GM21825 (cell line): Measurements from ENCODE around the gene VPS13D.
"Not testable (repeated sequence)": the region's sequence is repeated elsewhere in the genome, so short reads cannot be mapped to it uniquely, and the experiment has no call there.

ENCODE experiments used
- ATAC-seq: cut with Tn5 transposase; IDR thresholded peaks from one replicate; pipeline ENCODE4 v1.9.1; 2021; ENCODE audit warnings: mild to moderate bottlenecking, moderate library complexity; ENCODE audit not compliant: unreplicated experiment

The VPS13D gene

GRCh38 chr1:12444329-12444841, 214.6 kb downstream of the VPS13D start:
- no peak for ATAC-seq

- ATAC-seq = no peak
Observed at GRCh38 chr1:12445257-12445656, 215.4 kb downstream of the VPS13D start.

- ATAC-seq = no peak
Observed at GRCh38 chr1:12446593-12446992, 216.8 kb downstream of the VPS13D start.

GRCh38 chr1:12447307-12447706, 217.5 kb downstream of the VPS13D start:
- ATAC-seq = no peak

GRCh38 chr1:12447849-12448312, 218.1 kb downstream of the VPS13D start:
- ATAC-seq = no peak

GRCh38 chr1:12448746-12449177, 218.9 kb downstream of the VPS13D start:
- no peak for ATAC-seq

GRCh38 chr1:12450090-12450755, 220.4 kb downstream of the VPS13D start:
- ATAC-seq = no peak

- no peak for ATAC-seq
Observed at GRCh38 chr1:12450756-12451559, 221.1 kb downstream of the VPS13D start.

- no peak for ATAC-seq
Observed at GRCh38 chr1:12451560-12451900, 221.7 kb downstream of the VPS13D start.

GRCh38 chr1:12452262-12452661, 222.4 kb downstream of the VPS13D start:
- no peak for ATAC-seq

- no peak for ATAC-seq
Observed at GRCh38 chr1:12453400-12454343, 223.8 kb downstream of the VPS13D start.

- ATAC-seq = no peak
Observed at GRCh38 chr1:12454406-12455391, 224.9 kb downstream of the VPS13D start.

GRCh38 chr1:12456081-12456480, 226.3 kb downstream of the VPS13D start:
- ATAC-seq = not testable (repeated sequence)

- no peak for ATAC-seq
Observed at GRCh38 chr1:12456979-12457378, 227.1 kb downstream of the VPS13D start.

- no peak for ATAC-seq
Observed at GRCh38 chr1:12457771-12458170, 227.9 kb downstream of the VPS13D start.

- ATAC-seq = no peak
Observed at GRCh38 chr1:12458571-12458970, 228.7 kb downstream of the VPS13D start.

- no peak for ATAC-seq
Observed at GRCh38 chr1:12460121-12460520, 230.3 kb downstream of the VPS13D start.

- no peak for ATAC-seq
Observed at GRCh38 chr1:12460911-12461621, 231.2 kb downstream of the VPS13D start.

GRCh38 chr1:12461754-12462153, 231.9 kb downstream of the VPS13D start:
- ATAC-seq = no peak
